ENCODE data around the gene SLC6A9.

GRCh38 chr1:44057293-44057692, 26.0 kb upstream of the SLC6A9 start:
- TF ChIP-seq, protein P1, sequence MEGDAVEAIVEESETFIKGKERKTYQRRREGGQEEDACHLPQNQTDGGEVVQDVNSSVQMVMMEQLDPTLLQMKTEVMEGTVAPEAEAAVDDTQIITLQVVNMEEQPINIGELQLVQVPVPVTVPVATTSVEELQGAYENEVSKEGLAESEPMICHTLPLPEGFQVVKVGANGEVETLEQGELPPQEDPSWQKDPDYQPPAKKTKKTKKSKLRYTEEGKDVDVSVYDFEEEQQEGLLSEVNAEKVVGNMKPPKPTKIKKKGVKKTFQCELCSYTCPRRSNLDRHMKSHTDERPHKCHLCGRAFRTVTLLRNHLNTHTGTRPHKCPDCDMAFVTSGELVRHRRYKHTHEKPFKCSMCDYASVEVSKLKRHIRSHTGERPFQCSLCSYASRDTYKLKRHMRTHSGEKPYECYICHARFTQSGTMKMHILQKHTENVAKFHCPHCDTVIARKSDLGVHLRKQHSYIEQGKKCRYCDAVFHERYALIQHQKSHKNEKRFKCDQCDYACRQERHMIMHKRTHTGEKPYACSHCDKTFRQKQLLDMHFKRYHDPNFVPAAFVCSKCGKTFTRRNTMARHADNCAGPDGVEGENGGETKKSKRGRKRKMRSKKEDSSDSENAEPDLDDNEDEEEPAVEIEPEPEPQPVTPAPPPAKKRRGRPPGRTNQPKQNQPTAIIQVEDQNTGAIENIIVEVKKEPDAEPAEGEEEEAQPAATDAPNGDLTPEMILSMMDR (IDR thresholded peaks at IDR 0.05 in 4 of 5, conservative IDR thresholded peaks at IDR 0.05 in 1 of 5): no peak
- no peak for TF ChIP-seq POLR2A (IDR thresholded peaks at IDR 0.05)

Data from gastrocnemius medialis (tissue), 4 donors.